ENCODE measurements around the gene OR2G6. TPM values are rescaled to one million over a fixed set of nuclear protein-coding genes. Genes with fewer than 3 reads are reported as not detected.
"Not testable (repeated sequence)": the region's sequence is repeated elsewhere in the genome, so short reads cannot be mapped to it uniquely, and the experiment has no call there.

OR2G6 gene
- polyA plus RNA-seq: not detected

- not testable (repeated sequence) for H3K36me3 Mint-ChIP-seq, H3K4me3 Mint-ChIP-seq, H3K27ac Mint-ChIP-seq, H3K9me3 Mint-ChIP-seq, H3K27me3 Mint-ChIP-seq, H3K4me1 Mint-ChIP-seq
These were observed at the start of gene OR2G6 for GRCh38 chr1:248507773-248508172. TSS of gene OR2G6 (plus strand) at chr1:248508073. CDS start at chr1:248521647, 13,574 bp downstream.

- not testable (repeated sequence) for H3K27ac Mint-ChIP-seq, H3K4me3 Mint-ChIP-seq, H3K36me3 Mint-ChIP-seq, H3K9me3 Mint-ChIP-seq, H3K27me3 Mint-ChIP-seq, H3K4me1 Mint-ChIP-seq
These were observed 48.8 kb upstream of the OR2G6 start for GRCh38 chr1:248459117-248459516.

GRCh38 chr1:248471154-248471553 is 36.7 kb upstream of the OR2G6 start:
- Mint-ChIP-seq H3K27me3 (peaks cover 4% of the 10 kb centered on the region), H3K27ac (no peak overlapping the region), H3K36me3 (no peaks in the 10 kb centered on the region), H3K4me1 (peaks cover 0 to 3% (median 2%) of the 10 kb centered on the region in 3 donors), H3K9me3 (peaks cover 0 to 2% (median 0%) of the 10 kb centered on the region in 3 donors), H3K4me3 (no peak overlapping the region)

GRCh38 chr1:248472111-248472510 is 35.8 kb upstream of the OR2G6 start:
- H3K4me1 Mint-ChIP-seq, H3K27ac Mint-ChIP-seq, H3K9me3 Mint-ChIP-seq, H3K36me3 Mint-ChIP-seq, H3K27me3 Mint-ChIP-seq, H3K4me3 Mint-ChIP-seq: not testable (repeated sequence)

- H3K9me3 Mint-ChIP-seq, H3K4me1 Mint-ChIP-seq, H3K36me3 Mint-ChIP-seq, H3K27me3 Mint-ChIP-seq, H3K27ac Mint-ChIP-seq: not testable (repeated sequence)
- H3K4me3 Mint-ChIP-seq: peak within 1 kb of the TSS in 1 of 4 donors; percentile 65
These were observed 34.8 kb upstream of the OR2G6 start, which contains the start of gene OR2T3 for GRCh38 chr1:248473051-248473450. TSS of gene OR2T3 (plus strand) at chr1:248473351. CDS start at chr1:248473351, 0 bp downstream.

GRCh38 chr1:248475660-248476059 is 32.2 kb upstream of the OR2G6 start:
- not testable (repeated sequence) for H3K27ac Mint-ChIP-seq, H3K4me1 Mint-ChIP-seq, H3K36me3 Mint-ChIP-seq, H3K9me3 Mint-ChIP-seq, H3K4me3 Mint-ChIP-seq, H3K27me3 Mint-ChIP-seq

GRCh38 chr1:248481686-248482579 is 25.9 kb upstream of the OR2G6 start:
- H3K27me3 Mint-ChIP-seq, H3K9me3 Mint-ChIP-seq, H3K36me3 Mint-ChIP-seq, H3K4me1 Mint-ChIP-seq: not testable (repeated sequence)
- H3K4me3 Mint-ChIP-seq: peak overlapping the region; percentile 8 to 92 (median 74)
- H3K27ac Mint-ChIP-seq: peak overlapping the region in 1 of 3 donors; percentile 83

GRCh38 chr1:248488289-248488688 is 19.6 kb upstream of the OR2G6 start, which contains the start of gene OR2T5:
TSS of gene OR2T5 (plus strand) at chr1:248488589. CDS start at chr1:248488589, 0 bp downstream.
- H3K27me3 Mint-ChIP-seq, H3K4me1 Mint-ChIP-seq, H3K27ac Mint-ChIP-seq, H3K4me3 Mint-ChIP-seq, H3K36me3 Mint-ChIP-seq, H3K9me3 Mint-ChIP-seq: not testable (repeated sequence)

- H3K4me3 Mint-ChIP-seq, H3K27me3 Mint-ChIP-seq, H3K27ac Mint-ChIP-seq, H3K4me1 Mint-ChIP-seq, H3K36me3 Mint-ChIP-seq, H3K9me3 Mint-ChIP-seq: not testable (repeated sequence)
These were observed 11.2 kb upstream of the OR2G6 start for GRCh38 chr1:248496661-248497060.

GRCh38 chr1:248500305-248501035 is 7.4 kb upstream of the OR2G6 start:
- not testable (repeated sequence) for H3K27ac Mint-ChIP-seq, H3K4me3 Mint-ChIP-seq, H3K27me3 Mint-ChIP-seq, H3K4me1 Mint-ChIP-seq, H3K36me3 Mint-ChIP-seq, H3K9me3 Mint-ChIP-seq

GRCh38 chr1:248510217-248510616 is 2.3 kb downstream of the OR2G6 start:
- H3K36me3 Mint-ChIP-seq, H3K4me3 Mint-ChIP-seq, H3K4me1 Mint-ChIP-seq, H3K27ac Mint-ChIP-seq, H3K27me3 Mint-ChIP-seq, H3K9me3 Mint-ChIP-seq: not testable (repeated sequence)

- Mint-ChIP-seq H3K9me3 (peaks cover 0 to 8% (median 0%) of the 10 kb centered on the region in 3 donors), H3K27ac (no peak overlapping the region)
These were observed 14.0 kb downstream of the OR2G6 start for GRCh38 chr1:248521856-248522255.

GRCh38 chr1:248537449-248537848 is 29.6 kb downstream of the OR2G6 start:
- H3K4me3 Mint-ChIP-seq, H3K27me3 Mint-ChIP-seq, H3K27ac Mint-ChIP-seq, H3K4me1 Mint-ChIP-seq, H3K36me3 Mint-ChIP-seq, H3K9me3 Mint-ChIP-seq: not testable (repeated sequence)

More at GRCh38 chr1:248521856-248522255, 14.0 kb downstream of the OR2G6 start:
- peaks cover 1% of the 10 kb centered on the region for H3K27me3 Mint-ChIP-seq
- peak overlapping the region in 1 of 4 donors; percentile 37 for H3K4me3 Mint-ChIP-seq
- H3K4me1 Mint-ChIP-seq: no peaks in the 10 kb centered on the region
- H3K36me3 Mint-ChIP-seq: peaks cover 3% of the 10 kb centered on the region

- H3K9me3 Mint-ChIP-seq, H3K4me1 Mint-ChIP-seq, H3K27ac Mint-ChIP-seq, H3K27me3 Mint-ChIP-seq, H3K36me3 Mint-ChIP-seq, H3K4me3 Mint-ChIP-seq: not testable (repeated sequence)
These were observed 39.5 kb downstream of the OR2G6 start for GRCh38 chr1:248547383-248547782.

- H3K4me3 Mint-ChIP-seq, H3K36me3 Mint-ChIP-seq, H3K27ac Mint-ChIP-seq, H3K27me3 Mint-ChIP-seq, H3K4me1 Mint-ChIP-seq, H3K9me3 Mint-ChIP-seq: not testable (repeated sequence)
These were observed 43.2 kb downstream of the OR2G6 start for GRCh38 chr1:248551027-248551426.

- not testable (repeated sequence) for H3K4me1 Mint-ChIP-seq, H3K36me3 Mint-ChIP-seq, H3K27me3 Mint-ChIP-seq, H3K4me3 Mint-ChIP-seq, H3K27ac Mint-ChIP-seq, H3K9me3 Mint-ChIP-seq
These were observed 54.8 kb downstream of the OR2G6 start, which contains the start of gene OR2T29 for GRCh38 chr1:248562672-248563071. TSS of gene OR2T29 (minus strand) at chr1:248562772. CDS start at chr1:248559491, 3,281 bp downstream.

Measured in IgD-negative memory B cell (primary cell).